Activated naive CD8-positive, alpha-beta T cell treated with anti-CD3 and anti-CD28 coated beads for 36 hours (primary cell): ENCODE data around the gene SAXO2. TPM values are rescaled to one million over a fixed set of nuclear protein-coding genes. Genes with fewer than 3 reads are reported as not detected.
"Not testable (repeated sequence)": the region's sequence is repeated elsewhere in the genome, so short reads cannot be mapped to it uniquely, and the experiment has no call there.

ENCODE experiments used
- DNase-seq: peaks from one replicate; pipeline ENCODE4 v3.0.0; 2021
- H3K27ac Mint-ChIP-seq: one replicate; pipeline ENCODE4 v1.8.0; 2022; ENCODE audit warnings: mild to moderate bottlenecking, moderate library complexity, mixed read lengths
- H3K27me3 Mint-ChIP-seq: one replicate; pipeline ENCODE4 v1.8.0; 2022; ENCODE audit warnings: mild to moderate bottlenecking, mixed read lengths
- H3K36me3 Mint-ChIP-seq: one replicate; pipeline ENCODE4 v1.8.0; 2021; ENCODE audit warnings: mild to moderate bottlenecking, mixed read lengths
- H3K4me1 Mint-ChIP-seq: one replicate; pipeline ENCODE4 v1.8.0; 2021; ENCODE audit warnings: mixed read lengths
- H3K4me3 Mint-ChIP-seq: one replicate; pipeline ENCODE4 v1.8.0; 2022; ENCODE audit warnings: mild to moderate bottlenecking, moderate library complexity, mixed read lengths
- H3K9me3 Mint-ChIP-seq: one replicate; pipeline ENCODE4 v1.8.0; 2022; ENCODE audit warnings: mixed read lengths
- total RNA-seq, 2 experiments: library from RNA; stranded (reverse); gene quantifications; one replicate each; pipeline ENCODE4 v1.2.3, GENCODE V29; 2021

The SAXO2 gene
- total RNA-seq, 2 experiments from 2014 or later: 0.76 to 2.4 TPM

DNA sequence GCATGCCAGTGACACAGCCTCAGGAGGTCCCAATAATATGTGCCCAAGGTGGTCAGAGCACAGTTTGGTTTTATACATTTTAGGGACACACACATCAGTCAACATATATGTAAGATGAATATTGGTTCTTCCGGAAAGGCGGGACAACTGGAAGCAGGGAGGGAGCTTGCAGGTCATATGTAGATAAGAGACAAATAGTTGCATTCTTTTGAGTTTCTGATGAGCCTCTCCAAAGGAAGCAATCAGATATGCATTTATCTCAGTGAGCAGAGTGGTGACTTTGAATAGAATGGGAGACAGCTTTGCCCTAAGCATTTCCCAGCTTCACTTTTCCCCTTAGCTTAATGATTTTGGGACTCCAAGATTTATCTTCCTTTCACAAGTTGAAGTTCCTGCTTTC, 4.5 kb downstream of the SAXO2 start:
- not testable (repeated sequence) for H3K9me3 Mint-ChIP-seq, DNase-seq, H3K4me3 Mint-ChIP-seq, H3K27ac Mint-ChIP-seq, H3K4me1 Mint-ChIP-seq, H3K27me3 Mint-ChIP-seq, H3K36me3 Mint-ChIP-seq

DNA sequence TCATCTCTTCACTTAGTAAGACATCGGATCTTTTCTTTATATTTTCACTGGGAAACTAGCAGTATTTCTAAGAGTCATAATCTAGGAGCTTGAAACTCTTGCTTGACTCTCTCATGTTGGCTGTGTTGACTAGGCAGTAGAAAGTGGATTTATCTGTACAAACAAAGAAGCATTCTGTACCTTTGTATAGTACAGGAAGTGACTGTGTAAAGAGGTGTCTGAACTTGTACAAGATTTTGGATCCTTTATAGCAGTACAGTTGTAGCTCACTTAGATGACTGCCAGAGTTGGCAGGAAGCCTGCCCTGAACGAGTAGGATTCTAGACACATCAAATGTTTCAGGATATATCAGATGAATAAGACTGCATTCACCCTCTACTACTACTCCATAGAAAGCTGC, 5.8 kb downstream of the SAXO2 start:
- not testable (repeated sequence) for H3K27ac Mint-ChIP-seq, H3K36me3 Mint-ChIP-seq

DNA sequence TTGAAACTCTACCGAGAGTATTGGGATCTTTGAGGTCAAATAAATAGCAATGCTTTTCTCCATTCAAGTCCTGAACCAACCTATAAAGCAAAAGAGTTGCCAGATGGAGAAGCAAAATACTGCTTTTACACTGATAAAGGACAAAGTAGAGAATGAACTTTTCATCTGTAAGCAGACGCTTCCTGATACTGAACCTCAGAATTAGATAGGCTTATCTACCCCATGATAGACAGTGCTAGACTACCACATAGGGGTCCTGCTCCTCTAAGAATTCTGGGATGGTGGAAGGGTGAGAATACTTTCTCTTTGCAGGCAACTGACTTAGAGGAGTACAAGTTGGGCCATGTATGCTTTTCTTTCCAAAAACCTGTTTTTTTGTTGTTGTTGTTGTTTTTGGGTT, 9.5 kb downstream of the SAXO2 start:
- Mint-ChIP-seq H3K4me1 (peaks cover 2% of the 10 kb centered on the region), H3K36me3 (peaks cover 5% of the 10 kb centered on the region), H3K27ac (no peak overlapping the region), H3K27me3 (peaks cover 13% of the 10 kb centered on the region), H3K4me3 (no peak overlapping the region), H3K9me3 (peaks cover 2% of the 10 kb centered on the region)
- no peak for DNase-seq

More for the DNA sequence above, 5.8 kb downstream of the SAXO2 start:
- not testable (repeated sequence) for H3K27me3 Mint-ChIP-seq, DNase-seq, H3K9me3 Mint-ChIP-seq, H3K4me1 Mint-ChIP-seq, H3K4me3 Mint-ChIP-seq

DNA sequence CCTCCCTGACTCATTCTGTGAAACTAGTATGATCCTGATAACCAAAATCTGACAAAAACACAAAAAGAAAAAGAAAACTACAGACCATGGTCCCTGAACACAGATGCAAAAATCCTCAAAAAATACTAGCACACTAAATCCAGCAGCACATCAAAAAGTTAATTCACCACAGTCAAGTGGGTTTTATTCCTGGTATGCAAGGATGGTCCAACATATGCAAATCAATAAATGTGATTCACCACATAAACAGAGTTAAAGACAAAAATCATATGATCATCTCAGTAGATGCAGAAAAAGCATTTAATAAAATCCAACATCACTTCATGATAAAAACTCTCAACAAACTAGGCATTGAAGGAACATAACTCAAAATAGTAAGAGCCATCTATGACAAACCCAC, 12.8 kb downstream of the SAXO2 start:
- H3K4me1 Mint-ChIP-seq: no peaks in the 10 kb centered on the region
- H3K9me3 Mint-ChIP-seq: peaks cover 2% of the 10 kb centered on the region
- peaks cover 13% of the 10 kb centered on the region for H3K27me3 Mint-ChIP-seq
- peaks cover 5% of the 10 kb centered on the region for H3K36me3 Mint-ChIP-seq
- H3K27ac Mint-ChIP-seq: no peak overlapping the region
- H3K4me3 Mint-ChIP-seq: no peak overlapping the region
- DNase-seq: no peak

DNA sequence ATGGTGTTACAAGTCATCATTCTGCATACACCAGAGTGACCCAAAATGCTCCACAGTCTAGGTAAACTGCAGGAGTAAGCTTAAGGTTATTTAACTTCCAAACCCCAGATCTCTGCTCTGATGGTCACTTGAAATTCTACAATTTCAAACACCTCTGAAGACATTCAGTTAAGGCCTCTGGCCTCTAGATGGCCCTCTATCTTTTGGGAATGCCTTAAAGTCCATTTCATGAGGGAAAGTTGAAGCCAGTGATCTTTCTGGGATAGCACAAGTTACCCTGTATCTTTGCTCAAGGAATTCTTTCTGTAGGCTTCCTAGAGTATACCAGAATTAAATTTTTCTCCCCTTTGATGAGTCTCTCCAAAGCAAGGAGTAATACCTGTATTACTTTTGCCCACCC, 18.7 kb downstream of the SAXO2 start:
- H3K27me3 Mint-ChIP-seq, H3K9me3 Mint-ChIP-seq, H3K27ac Mint-ChIP-seq, H3K36me3 Mint-ChIP-seq, H3K4me3 Mint-ChIP-seq, DNase-seq: not testable (repeated sequence)
- peaks cover 17% of the 10 kb centered on the region for H3K4me1 Mint-ChIP-seq

DNA sequence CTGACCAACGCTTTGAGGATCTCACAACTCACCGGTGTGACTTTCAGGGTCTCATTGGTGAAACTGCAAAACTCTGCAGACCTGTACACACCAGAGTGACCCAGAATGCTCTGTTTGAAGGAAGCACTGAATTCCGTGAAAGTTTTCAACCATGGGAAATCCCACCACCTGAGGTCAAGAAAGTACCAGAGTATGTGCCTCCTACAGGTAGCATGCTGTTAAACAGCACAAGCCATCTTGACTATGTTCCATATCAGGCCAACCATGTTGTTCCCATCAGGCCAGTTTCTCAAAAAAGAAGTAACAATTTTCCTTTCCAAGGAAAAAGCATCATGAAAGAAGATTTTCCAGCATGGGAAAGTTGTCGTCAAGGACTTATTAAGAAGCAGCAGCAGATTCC, 19.8 kb downstream of the SAXO2 start:
- H3K4me1 Mint-ChIP-seq: peaks cover 28% of the 10 kb centered on the region
- not testable (repeated sequence) for H3K4me3 Mint-ChIP-seq

DNA sequence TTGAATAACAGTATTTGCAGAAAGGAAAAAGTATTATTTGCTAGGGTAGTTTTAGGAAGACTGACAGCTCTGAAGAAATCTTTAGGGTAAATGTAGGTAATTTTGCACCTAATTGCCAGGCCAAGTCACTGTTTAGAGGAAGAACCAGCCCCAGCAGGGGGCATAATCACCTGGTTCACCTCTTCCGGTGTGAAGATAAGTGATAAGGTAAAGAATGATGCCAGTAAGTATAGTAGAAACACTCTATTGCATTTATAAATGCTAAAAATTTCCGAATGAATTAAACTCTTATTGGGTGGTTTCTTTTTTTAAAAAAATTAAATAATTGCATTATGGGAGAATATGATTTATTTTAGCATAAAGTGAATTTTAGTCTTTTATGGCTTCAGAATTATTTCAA, 21.8 kb downstream of the SAXO2 start:
- DNase-seq, H3K4me3 Mint-ChIP-seq, H3K36me3 Mint-ChIP-seq, H3K27me3 Mint-ChIP-seq, H3K27ac Mint-ChIP-seq: not testable (repeated sequence)
- Mint-ChIP-seq H3K9me3 (peaks cover 14% of the 10 kb centered on the region), H3K4me1 (peaks cover 31% of the 10 kb centered on the region)

More for the DNA sequence above, 19.8 kb downstream of the SAXO2 start:
- not testable (repeated sequence) for H3K27me3 Mint-ChIP-seq, H3K9me3 Mint-ChIP-seq, H3K36me3 Mint-ChIP-seq, DNase-seq, H3K27ac Mint-ChIP-seq

DNA sequence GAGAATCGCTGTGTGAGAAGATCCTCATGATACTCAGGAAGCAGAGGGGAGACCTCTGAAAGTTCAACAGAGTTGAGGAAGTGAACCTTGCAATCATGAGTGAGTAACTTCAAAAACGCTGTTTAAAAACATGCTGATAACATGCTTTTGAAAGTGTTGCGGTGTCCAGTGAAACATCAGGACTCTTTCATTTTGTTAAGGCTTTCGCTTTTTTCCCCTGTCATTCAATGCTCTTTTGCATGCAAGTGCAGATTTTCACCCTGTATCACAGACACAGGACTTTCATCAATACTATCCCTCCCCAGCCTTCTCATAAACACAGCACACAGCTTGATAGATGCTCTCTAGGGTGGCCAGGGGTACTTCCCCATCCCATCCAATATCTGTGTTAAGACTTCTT, 23.9 kb downstream of the SAXO2 start:
- H3K4me3 Mint-ChIP-seq, H3K27me3 Mint-ChIP-seq, DNase-seq, H3K36me3 Mint-ChIP-seq: not testable (repeated sequence)
- peak overlapping the region; percentile 2 for H3K27ac Mint-ChIP-seq
- H3K9me3 Mint-ChIP-seq: peaks cover 14% of the 10 kb centered on the region
- peaks cover 31% of the 10 kb centered on the region for H3K4me1 Mint-ChIP-seq

DNA sequence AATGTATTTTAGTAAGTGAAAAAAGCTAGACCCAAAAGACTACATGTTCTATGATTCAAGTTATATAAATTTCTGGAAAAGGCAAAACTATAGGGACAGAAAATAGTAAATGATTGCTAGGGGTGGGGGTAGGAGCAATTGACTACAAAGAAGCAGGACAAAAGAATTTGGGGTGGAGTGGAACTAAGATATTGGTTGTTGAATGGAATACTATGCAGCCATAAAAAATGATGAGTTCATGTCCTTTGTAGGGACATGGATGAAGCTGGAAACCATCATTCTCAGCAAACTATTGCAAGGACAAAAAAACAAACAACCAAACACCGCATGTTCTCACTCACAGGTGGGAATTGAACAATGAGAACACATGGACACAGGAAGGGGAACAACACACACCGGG, 25.6 kb downstream of the SAXO2 start:
- not testable (repeated sequence) for H3K27ac Mint-ChIP-seq, H3K36me3 Mint-ChIP-seq, H3K4me3 Mint-ChIP-seq, DNase-seq, H3K27me3 Mint-ChIP-seq
- peaks cover 14% of the 10 kb centered on the region for H3K9me3 Mint-ChIP-seq
- peaks cover 31% of the 10 kb centered on the region for H3K4me1 Mint-ChIP-seq

DNA sequence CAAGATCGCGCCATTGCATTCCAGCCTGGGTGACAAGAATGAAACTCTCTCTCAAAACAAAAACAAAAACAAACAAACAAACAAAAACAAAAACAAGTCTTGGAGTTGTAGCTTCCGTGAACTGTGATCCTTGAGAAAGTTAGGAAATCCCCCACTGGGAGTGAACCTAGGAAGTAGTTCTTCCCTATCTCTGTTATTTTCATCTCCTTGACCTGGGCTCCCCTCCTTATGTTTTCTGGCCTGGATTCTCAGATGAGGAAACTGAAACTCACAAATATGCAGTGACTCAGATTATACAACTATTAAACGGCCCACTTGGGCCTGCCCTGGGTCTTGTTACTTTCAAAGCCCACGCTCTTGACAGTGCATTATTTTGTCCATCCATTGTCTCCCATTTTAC, 29.7 kb downstream of the SAXO2 start:
- Mint-ChIP-seq H3K4me1 (peaks cover 9% of the 10 kb centered on the region), H3K4me3 (no peak overlapping the region), H3K27ac (no peak overlapping the region), H3K9me3 (peaks cover 14% of the 10 kb centered on the region), H3K27me3 (no peaks in the 10 kb centered on the region), H3K36me3 (peaks cover 1% of the 10 kb centered on the region)
- DNase-seq: no peak

DNA sequence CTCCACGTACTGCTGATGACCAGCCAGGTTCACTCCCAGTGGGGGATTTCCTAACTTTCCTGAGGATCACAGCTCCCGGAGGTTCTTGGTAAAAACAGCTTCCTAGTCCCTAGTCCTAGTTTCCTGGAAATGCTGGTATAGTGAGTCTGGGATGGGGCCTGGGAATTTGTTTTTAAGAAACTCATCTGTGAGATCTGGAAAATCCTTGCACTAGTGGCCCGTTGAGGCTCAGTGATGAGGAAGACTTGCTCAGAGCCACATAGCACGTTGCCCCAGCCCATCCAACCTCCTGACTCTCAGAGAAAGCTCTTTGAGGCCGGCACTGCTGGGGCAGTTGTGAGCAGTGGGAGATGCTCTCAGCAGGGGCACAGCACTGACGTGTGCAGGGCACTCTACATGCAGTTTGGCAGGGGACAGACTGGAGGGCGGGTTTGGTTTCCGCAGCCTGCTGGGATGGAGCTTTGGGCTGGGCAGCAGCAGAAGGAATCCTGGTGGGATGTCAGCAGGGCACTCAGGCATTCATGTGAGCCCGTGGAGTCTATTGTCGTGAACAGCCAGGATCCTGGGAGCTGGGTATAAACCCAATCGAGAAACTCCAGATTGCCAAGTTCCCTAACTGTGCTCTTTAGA, 31.6 kb downstream of the SAXO2 start:
- H3K4me1 Mint-ChIP-seq: peaks cover 16% of the 10 kb centered on the region
- peaks cover 2% of the 10 kb centered on the region for H3K9me3 Mint-ChIP-seq
- peaks cover 1% of the 10 kb centered on the region for H3K36me3 Mint-ChIP-seq
- no peak for DNase-seq
- H3K27ac Mint-ChIP-seq: no peak overlapping the region
- H3K27me3 Mint-ChIP-seq: no peaks in the 10 kb centered on the region
- H3K4me3 Mint-ChIP-seq: no peak overlapping the region

DNA sequence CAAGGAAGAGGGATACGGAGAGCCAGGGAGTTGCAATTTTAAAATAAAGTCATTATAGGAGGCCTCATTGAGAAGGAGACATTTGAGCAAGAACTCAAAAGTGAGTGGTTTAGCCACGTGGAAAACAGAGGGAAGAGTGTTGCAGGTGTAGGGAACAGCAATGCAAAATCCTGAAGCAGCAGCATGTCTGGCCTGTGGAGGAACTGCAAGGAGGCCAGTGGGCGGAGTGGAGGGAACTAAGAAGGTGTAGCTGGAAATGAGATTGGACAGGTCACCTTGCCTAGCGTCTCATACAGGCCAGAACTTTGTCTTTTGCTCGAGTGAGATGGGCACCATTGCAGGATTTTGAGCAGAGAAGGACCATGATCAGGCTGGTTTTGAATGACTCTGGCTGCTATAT, 34.9 kb downstream of the SAXO2 start:
- Mint-ChIP-seq H3K27me3 (no peaks in the 10 kb centered on the region), H3K4me3 (no peak overlapping the region), H3K4me1 (peaks cover 13% of the 10 kb centered on the region), H3K36me3 (no peaks in the 10 kb centered on the region), H3K27ac (no peak overlapping the region), H3K9me3 (no peaks in the 10 kb centered on the region)
- DNase-seq: no peak

DNA sequence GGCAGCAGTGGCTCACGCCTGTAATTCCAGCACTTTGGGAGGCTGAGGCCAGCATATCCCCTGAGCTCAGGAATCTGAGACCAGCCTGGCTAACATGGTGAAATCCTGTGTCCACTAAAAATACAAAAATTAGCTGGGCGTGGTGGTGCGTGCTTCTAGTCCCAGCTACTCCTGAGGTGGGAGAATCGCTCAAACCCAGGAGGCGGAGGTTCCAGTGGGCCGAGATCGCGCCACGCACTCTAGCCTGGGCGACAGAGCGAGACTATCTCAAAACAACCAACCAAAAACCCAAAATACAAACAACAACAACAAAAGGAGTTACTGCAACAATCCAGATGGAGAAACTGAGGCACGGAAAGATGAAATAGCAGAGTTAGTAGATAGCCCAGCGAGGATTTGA, 35.4 kb downstream of the SAXO2 start:
- no peak overlapping the region for H3K4me3 Mint-ChIP-seq
- no peaks in the 10 kb centered on the region for H3K27me3 Mint-ChIP-seq
- no peaks in the 10 kb centered on the region for H3K36me3 Mint-ChIP-seq
- no peaks in the 10 kb centered on the region for H3K9me3 Mint-ChIP-seq
- peaks cover 12% of the 10 kb centered on the region for H3K4me1 Mint-ChIP-seq
- H3K27ac Mint-ChIP-seq: no peak overlapping the region
- no peak for DNase-seq

DNA sequence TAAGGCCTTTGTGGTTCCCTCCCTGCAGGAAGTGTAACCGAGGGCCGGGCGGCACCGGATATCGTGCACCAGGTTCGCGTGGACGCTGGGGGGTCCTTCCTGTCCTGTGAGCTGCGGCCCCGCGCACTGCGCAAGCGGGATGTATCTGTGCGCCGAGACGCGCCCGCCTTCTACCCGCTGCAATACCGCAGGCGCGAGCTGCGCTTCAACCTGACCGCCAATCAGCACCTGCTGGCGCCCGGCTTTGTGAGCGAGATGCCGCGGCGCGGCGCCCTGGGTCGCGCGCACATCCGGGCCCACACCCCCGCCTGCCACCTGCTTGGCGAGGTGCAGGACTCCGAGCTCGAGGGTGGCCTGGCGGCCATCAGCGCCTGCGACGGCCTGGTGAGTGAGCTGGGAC, 35.9 kb downstream of the SAXO2 start:
- H3K36me3 Mint-ChIP-seq: no peaks in the 10 kb centered on the region
- DNase-seq: peak; percentile 75
- no peaks in the 10 kb centered on the region for H3K9me3 Mint-ChIP-seq
- H3K4me3 Mint-ChIP-seq: peak overlapping the region; percentile 34
- peaks cover 12% of the 10 kb centered on the region for H3K4me1 Mint-ChIP-seq
- no peaks in the 10 kb centered on the region for H3K27me3 Mint-ChIP-seq
- H3K27ac Mint-ChIP-seq: peak overlapping the region; percentile 12

DNA sequence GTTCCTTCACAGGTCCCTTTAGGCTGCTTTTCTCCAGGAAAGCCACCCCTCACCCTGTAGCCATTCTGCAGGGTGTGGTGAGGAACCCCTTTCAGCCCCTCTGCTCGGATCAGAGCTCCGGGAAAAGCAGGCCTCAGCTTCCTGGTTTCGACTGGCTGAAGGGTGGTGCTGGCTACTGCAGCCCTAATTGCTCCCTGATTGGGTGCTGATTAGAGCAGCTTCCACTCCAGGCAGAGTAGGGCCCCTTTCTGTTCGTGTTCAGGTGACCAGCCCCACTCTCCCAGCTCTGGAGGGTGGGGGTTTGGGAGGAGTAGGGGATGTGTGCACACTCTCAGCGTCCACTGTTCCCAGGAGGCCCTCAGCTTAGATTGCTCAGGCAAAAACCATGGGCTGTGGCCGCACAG, 36.9 kb downstream of the SAXO2 start:
- DNase-seq, H3K4me3 Mint-ChIP-seq, H3K27ac Mint-ChIP-seq, H3K9me3 Mint-ChIP-seq, H3K36me3 Mint-ChIP-seq, H3K27me3 Mint-ChIP-seq: not testable (repeated sequence)
- H3K4me1 Mint-ChIP-seq: peaks cover 12% of the 10 kb centered on the region

DNA sequence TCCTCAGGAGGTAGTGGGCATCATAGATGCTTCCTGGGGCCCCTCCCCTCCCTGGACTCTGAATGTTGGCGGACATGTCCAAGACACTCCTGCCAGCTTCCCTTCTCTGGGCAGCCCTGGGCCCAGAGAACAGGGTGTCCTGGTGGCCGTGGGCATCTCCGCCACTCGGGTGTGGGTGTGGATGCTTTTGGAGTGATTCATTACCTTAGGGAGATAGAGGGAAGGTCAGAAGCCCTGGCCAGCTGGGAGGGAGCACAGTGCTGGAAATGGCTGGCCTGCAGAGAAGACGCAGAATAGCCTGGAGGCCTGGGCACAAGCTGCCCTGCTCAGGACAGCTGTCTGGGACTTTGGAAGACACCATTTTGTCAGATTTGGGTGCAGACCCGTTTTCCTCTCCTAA, 37.7 kb downstream of the SAXO2 start:
- not testable (repeated sequence) for H3K27me3 Mint-ChIP-seq, H3K9me3 Mint-ChIP-seq, H3K27ac Mint-ChIP-seq, H3K4me3 Mint-ChIP-seq, DNase-seq, H3K36me3 Mint-ChIP-seq
- H3K4me1 Mint-ChIP-seq: peaks cover 12% of the 10 kb centered on the region
